Activated T-helper 2 cell treated with anti-CD3 and anti-CD28 coated beads, Interferon-gamma antibody, Interleukin-2, Interleukin-4, amounts not matched to agents 10 μg/mL and 5 μg/mL and 100 μg/mL, durations not matched to agents 14 hours and 24 hours and 36 hours (primary cell): ENCODE data around the gene PDZD2. TPM values are rescaled to one million over a fixed set of nuclear protein-coding genes. Genes with fewer than 3 reads are reported as not detected.
"Not testable (repeated sequence)": the region's sequence is repeated elsewhere in the genome, so short reads cannot be mapped to it uniquely, and the experiment has no call there.

ENCODE experiments used
- DNase-seq: peaks from one replicate; pipeline ENCODE4 v3.0.0; 2021; ENCODE audit warnings: low spot score
- H3K27ac Mint-ChIP-seq: one replicate; pipeline ENCODE4 v1.8.0; 2021; ENCODE audit warnings: mixed read lengths
- H3K27me3 Mint-ChIP-seq: one replicate; pipeline ENCODE4 v1.8.0; 2021; ENCODE audit warnings: low read depth, mixed read lengths
- H3K36me3 Mint-ChIP-seq: one replicate; pipeline ENCODE4 v1.8.0; 2021; ENCODE audit warnings: low read depth, mixed read lengths
- H3K4me1 Mint-ChIP-seq: one replicate; pipeline ENCODE4 v1.8.0; 2021; ENCODE audit warnings: low read depth, mixed read lengths
- H3K4me3 Mint-ChIP-seq: one replicate; pipeline ENCODE4 v1.8.0; 2021; ENCODE audit warnings: low read depth, mild to moderate bottlenecking, moderate library complexity, mixed read lengths
- H3K9me3 Mint-ChIP-seq: one replicate; pipeline ENCODE4 v1.8.0; 2021; ENCODE audit warnings: mixed read lengths
- intact Hi-C: fragments of 100-400 bp; cut with micrococcal nuclease; formaldehyde crosslinking; loops from one replicate; pipeline ENCODE4 v1.15.1; 2023
- total RNA-seq: library from RNA; stranded (reverse); gene quantifications from 2 replicates; pipeline ENCODE4 v1.2.3, GENCODE V29; 2022

The PDZD2 gene
- total RNA-seq, 1 donor from 2014 or later = 0.25 TPM

DNA sequence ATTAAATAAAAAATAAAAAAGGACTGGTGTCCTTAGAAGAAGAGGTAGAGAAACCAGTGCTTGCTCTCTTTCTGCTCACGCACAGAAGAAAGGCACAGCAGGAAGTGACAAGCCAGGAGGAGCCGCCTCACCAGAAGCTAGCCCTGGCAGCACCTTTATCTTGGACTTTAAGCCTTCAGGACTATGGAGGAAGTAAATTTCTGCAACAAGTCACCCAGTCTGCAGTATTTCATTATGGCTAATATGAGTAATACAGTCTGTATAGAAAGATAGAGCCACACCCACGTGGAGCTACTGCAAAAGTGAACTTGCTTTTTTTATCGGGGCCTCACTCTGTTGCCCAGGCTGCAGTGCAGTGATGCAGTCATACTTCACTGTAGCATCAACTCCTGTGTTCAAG is 68.4 kb downstream of the PDZD2 start:
- no peaks in the 10 kb centered on the region for H3K36me3 Mint-ChIP-seq
- intact Hi-C loops = no loop called here
- H3K4me1 Mint-ChIP-seq = no peaks in the 10 kb centered on the region
- H3K4me3 Mint-ChIP-seq = no peak overlapping the region
- H3K27me3 Mint-ChIP-seq = no peaks in the 10 kb centered on the region
- H3K27ac Mint-ChIP-seq = no peak overlapping the region
- H3K9me3 Mint-ChIP-seq = no peaks in the 10 kb centered on the region
- no peak for DNase-seq

DNA sequence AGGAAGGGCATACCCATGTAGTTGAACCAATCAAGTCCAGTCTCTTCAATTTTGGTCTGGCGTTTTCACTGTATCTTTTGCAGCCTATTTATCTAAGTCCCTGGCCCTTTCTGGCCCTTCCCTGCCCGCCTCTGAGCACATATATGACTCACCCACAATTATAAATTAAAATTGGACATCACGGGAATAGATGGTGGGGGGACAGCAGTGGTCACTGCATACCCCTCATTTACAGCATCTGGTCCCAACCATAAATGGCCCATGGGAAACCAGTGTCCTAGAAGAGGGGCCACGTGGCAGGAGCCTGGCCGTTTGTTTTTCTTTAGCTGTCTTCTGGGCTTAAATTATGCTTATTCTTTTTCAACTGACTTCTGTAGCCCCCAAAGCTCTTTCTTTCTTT is 69.2 kb downstream of the PDZD2 start:
- Mint-ChIP-seq H3K4me1 (no peaks in the 10 kb centered on the region), H3K36me3 (no peaks in the 10 kb centered on the region), H3K4me3 (no peak overlapping the region), H3K9me3 (no peaks in the 10 kb centered on the region), H3K27me3 (no peaks in the 10 kb centered on the region), H3K27ac (no peak overlapping the region)
- intact Hi-C loops = no loop called here
- no peak for DNase-seq

DNA sequence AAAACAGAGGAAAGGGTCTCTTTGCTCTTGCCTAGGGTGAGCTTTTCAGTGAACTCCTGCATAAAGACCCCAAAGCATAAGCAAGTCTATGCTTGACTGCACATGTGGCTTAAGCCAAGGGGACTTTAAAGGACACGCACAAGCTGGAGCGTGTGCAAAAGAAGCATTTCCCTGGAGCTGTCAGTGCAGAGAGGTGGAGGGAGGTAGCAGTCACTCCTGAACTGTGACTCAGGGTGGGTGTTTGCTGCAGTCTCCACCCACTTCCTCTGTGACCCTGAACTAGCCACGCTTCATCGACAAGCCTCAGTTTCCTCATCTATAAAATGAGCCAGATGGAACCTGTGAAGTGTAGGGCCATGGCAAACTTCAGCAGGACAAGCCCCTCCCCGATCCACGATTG is 72.4 kb downstream of the PDZD2 start:
- intact Hi-C loops = no loop called here
- Mint-ChIP-seq H3K9me3 (no peaks in the 10 kb centered on the region), H3K4me1 (no peaks in the 10 kb centered on the region), H3K27me3 (no peaks in the 10 kb centered on the region), H3K27ac (no peak overlapping the region), H3K36me3 (no peaks in the 10 kb centered on the region), H3K4me3 (no peak overlapping the region)
- no peak for DNase-seq

DNA sequence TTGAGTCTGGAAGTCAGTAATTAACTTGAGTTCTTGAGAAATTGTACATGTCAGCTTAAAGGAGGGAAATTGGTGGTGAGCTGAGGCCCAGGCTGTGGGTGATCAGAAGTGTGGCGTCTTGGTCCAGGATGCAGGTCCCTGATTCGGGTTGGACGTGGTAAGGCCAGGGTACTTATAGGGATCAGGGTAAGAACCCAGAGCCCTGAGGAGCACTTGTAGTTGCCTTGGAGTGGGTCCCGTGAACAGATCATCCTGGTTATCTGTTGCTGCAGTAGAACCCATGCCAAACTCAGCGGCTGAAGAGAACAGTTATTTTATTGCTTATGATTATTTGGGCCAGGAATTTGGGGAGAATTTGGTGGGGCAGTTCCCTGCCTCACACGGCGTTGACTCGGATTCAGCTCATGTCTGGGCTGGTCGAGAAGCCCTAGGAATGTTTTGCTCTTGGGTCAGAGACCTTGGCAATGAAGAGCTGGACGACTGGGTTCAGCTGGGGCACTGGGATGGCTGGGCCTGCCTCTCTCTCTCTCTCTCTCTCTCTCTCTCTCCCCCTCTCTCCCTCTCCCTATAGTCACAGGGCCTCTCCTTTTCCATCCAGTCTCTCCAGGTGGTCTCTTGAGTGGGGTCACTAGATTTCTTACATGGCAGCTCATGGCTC is 73.1 kb downstream of the PDZD2 start:
- no peaks in the 10 kb centered on the region for H3K9me3 Mint-ChIP-seq
- H3K4me3 Mint-ChIP-seq = no peak overlapping the region
- no peak for DNase-seq
- H3K27ac Mint-ChIP-seq = no peak overlapping the region
- no peaks in the 10 kb centered on the region for H3K36me3 Mint-ChIP-seq
- intact Hi-C loops = no loop called here
- H3K27me3 Mint-ChIP-seq = no peaks in the 10 kb centered on the region
- H3K4me1 Mint-ChIP-seq = no peaks in the 10 kb centered on the region

DNA sequence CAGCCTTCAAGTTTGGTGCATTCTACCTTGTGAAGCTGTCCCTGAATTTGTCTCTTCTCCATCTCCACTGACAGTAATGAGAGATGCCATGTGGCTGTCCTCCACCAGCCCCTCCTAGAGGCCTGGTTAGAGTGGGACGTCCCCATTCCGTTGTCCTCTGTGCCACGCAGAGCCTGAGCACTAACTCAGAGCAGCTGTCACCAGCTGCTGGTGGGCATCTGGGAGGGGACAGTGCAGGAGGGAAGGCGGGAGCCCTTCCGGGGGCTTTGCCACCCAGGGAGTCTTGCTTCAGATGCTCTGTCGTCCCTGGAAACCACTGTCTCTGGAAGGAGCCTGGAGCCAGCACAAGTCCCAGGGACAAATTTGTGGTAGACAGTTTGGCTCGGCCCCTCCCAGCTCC is 78.6 kb downstream of the PDZD2 start:
- H3K27me3 Mint-ChIP-seq = no peaks in the 10 kb centered on the region
- DNase-seq = no peak
- H3K4me1 Mint-ChIP-seq = no peaks in the 10 kb centered on the region
- H3K9me3 Mint-ChIP-seq = no peaks in the 10 kb centered on the region
- H3K4me3 Mint-ChIP-seq = no peak overlapping the region
- H3K36me3 Mint-ChIP-seq = no peaks in the 10 kb centered on the region
- no peak overlapping the region for H3K27ac Mint-ChIP-seq
- intact Hi-C loops = no loop called here

DNA sequence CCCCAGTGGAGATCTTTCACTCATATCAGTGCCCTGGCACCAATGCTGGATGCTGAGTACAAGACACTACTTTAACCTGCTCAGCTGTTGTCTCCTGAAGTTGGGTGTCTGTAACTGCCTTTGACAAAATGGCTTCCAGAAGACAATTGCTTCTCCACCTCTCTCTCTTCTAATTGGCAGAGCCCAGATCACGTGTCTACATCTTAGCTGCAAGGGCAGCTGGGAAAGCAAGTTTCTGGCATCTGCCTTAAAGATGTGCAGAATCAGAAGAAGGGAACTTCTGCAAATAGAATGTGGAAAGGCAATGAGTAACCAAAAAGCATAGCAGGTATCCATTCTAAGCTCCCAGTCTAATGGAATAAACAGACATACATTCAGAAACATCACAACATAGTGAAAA is 81.1 kb downstream of the PDZD2 start:
- Mint-ChIP-seq H3K4me1 (no peaks in the 10 kb centered on the region), H3K4me3 (no peak overlapping the region), H3K9me3 (no peaks in the 10 kb centered on the region), H3K36me3 (no peaks in the 10 kb centered on the region), H3K27ac (no peak overlapping the region), H3K27me3 (no peaks in the 10 kb centered on the region)
- intact Hi-C loops = no loop called here
- no peak for DNase-seq

DNA sequence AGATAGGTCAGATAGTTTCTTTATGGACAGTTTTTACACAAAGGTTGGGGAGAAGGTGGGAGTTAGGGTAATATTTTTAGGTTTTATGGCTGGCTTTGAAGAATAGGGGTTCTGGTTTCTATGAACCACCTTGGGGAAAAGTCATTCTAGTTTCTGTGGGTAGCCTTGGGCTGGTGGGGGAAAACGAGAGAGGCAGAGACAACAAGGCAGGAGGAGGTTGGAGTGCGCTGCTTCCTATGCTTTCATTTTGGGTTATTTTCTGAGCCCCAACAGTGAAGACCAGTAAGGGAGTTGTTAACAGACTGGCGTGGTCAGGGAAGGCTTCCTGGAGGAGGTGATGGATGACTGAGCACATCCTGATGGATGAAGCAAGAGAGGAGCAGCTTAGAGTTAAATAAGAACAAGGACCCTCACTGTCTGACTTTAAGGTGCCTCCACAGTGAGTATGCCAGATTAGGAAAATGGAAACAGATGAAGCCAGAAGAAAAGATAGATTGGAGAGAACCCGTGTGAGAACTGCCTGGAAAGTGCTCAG is 81.9 kb downstream of the PDZD2 start:
- Mint-ChIP-seq H3K36me3 (no peaks in the 10 kb centered on the region), H3K4me1 (no peaks in the 10 kb centered on the region), H3K9me3 (no peaks in the 10 kb centered on the region), H3K4me3 (no peak overlapping the region), H3K27me3 (no peaks in the 10 kb centered on the region), H3K27ac (no peak overlapping the region)
- intact Hi-C loops = no loop called here
- DNase-seq = no peak

DNA sequence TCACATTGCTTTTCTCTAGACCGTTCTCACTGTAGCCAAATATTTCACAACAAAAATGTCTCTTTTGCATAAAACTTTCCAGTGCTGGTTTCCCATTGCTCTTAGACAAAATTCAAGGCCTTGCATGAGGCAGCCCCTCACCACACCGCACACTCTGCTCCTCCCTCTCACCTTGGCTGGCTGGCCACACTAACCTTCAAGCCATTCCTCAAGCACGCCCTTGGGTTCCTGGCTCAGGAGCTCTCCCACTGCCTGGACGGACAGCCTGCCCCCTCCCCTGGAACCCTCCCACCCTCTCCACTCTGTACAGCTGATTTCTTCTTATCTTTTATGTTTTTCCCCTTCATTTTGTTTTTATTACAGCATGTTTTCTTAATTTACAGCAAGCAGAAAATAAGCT is 83.2 kb downstream of the PDZD2 start:
- intact Hi-C loops = no loop called here
- H3K36me3 Mint-ChIP-seq = no peaks in the 10 kb centered on the region
- no peak overlapping the region for H3K27ac Mint-ChIP-seq
- no peaks in the 10 kb centered on the region for H3K9me3 Mint-ChIP-seq
- H3K27me3 Mint-ChIP-seq = no peaks in the 10 kb centered on the region
- no peaks in the 10 kb centered on the region for H3K4me1 Mint-ChIP-seq
- no peak for DNase-seq
- H3K4me3 Mint-ChIP-seq = no peak overlapping the region

DNA sequence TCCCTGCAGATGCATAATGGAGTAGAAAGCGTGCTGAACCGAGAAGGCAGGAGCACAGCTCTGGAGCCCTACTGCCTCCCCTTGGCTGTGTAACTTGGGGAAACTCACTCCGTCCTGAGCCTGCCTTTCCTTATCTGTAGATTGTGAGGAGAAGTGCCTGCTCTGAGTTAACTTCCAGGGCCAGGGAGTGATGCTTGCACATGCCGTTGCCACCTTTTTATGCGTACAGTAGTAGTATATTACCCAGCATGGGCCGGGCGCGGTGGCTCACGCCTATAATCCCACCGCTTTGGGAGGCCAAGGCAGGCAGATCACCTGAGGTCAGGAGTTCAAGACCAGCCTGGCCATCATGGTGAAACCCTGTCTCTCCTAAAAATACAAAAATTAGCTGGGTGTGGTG is 87.1 kb downstream of the PDZD2 start:
- Mint-ChIP-seq H3K4me3 (no peak overlapping the region), H3K27ac (no peak overlapping the region), H3K9me3 (no peaks in the 10 kb centered on the region), H3K4me1 (no peaks in the 10 kb centered on the region), H3K36me3 (no peaks in the 10 kb centered on the region), H3K27me3 (no peaks in the 10 kb centered on the region)
- DNase-seq = no peak
- intact Hi-C loops = no loop called here

DNA sequence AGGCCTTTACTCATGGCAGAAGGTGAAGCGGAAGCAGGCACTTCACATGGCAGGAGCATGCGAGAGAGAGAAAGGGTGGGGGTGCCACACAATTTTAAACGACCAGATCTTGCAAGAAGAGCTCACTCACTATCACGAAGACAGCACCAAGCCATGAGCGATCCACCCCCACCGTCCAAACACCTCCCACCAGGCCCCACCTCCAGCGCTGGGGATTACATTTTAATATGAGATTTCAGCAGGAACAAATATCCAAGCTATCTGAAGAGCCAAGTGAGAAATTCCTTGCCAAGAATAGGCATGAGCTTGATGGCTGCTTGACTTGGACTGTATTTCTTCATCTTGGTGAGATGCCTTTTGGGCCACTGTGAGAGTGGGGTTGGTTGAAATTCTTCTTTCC is 88.0 kb downstream of the PDZD2 start:
- no peaks in the 10 kb centered on the region for H3K36me3 Mint-ChIP-seq
- H3K27ac Mint-ChIP-seq = no peak overlapping the region
- DNase-seq = no peak
- H3K27me3 Mint-ChIP-seq = no peaks in the 10 kb centered on the region
- intact Hi-C loops = no loop called here
- no peaks in the 10 kb centered on the region for H3K9me3 Mint-ChIP-seq
- no peaks in the 10 kb centered on the region for H3K4me1 Mint-ChIP-seq
- no peak overlapping the region for H3K4me3 Mint-ChIP-seq

DNA sequence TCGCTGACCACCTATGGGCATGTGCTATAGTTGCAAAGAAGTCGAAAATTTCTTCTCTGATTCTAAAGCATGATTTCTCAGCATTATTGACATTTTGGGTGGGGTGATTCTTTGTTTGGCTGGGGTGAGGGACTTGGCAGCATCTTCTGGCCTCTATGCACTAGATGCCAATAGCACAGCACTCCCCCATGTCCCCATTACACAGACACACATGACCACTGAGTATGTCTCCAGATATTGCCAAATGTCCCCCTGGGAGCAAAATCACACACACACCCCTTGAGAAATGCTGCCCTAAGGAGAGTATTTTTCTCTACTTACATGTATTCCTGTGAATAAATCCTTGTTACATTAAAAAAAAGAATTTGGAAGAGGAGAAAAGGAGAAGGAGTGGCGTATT is 89.1 kb downstream of the PDZD2 start:
- Mint-ChIP-seq H3K4me3 (no peak overlapping the region), H3K36me3 (no peaks in the 10 kb centered on the region), H3K9me3 (no peaks in the 10 kb centered on the region), H3K27me3 (no peaks in the 10 kb centered on the region), H3K27ac (no peak overlapping the region), H3K4me1 (no peaks in the 10 kb centered on the region)
- intact Hi-C loops = no loop called here
- no peak for DNase-seq

DNA sequence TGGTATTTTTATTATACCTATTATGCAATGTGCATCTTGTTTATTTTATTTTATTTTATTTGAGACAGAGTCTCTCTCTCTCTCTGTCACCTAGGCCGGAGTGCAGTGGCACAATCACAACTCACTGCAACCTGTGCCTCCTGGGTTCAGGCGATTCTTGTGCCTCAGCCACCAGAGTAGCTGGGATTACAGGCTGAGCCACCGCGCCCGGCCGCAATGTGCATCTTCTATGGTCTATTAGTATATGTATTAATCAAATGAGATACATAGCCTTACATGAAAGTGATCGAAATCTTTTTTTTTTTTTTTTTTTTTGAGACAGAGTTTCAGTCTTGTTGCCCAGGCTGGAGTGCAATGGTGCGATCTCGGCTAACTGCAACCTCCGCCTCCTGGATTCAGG is 89.9 kb downstream of the PDZD2 start:
- H3K36me3 Mint-ChIP-seq, H3K9me3 Mint-ChIP-seq, H3K27ac Mint-ChIP-seq, DNase-seq, H3K27me3 Mint-ChIP-seq, H3K4me1 Mint-ChIP-seq, H3K4me3 Mint-ChIP-seq, intact Hi-C loops: not testable (repeated sequence)

DNA sequence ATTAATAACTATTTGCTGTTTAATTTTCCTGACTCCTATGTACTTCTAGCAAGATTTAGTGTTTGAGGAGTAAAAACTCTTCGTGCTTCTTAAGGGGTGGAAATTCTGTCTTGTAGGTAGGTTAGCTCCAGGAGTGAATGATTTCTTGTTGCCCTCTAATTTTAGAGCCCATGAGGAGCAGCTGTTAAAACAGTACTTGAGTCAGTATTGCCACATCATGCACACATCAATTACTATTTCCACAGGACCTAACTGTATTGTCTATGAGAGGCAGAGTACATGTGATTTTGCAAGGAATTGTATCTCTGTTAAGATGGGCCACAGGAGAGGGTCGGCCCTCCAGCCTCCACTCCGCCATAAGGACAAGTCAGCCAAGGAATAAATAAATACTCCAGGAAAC is 91.2 kb downstream of the PDZD2 start:
- no peaks in the 10 kb centered on the region for H3K27me3 Mint-ChIP-seq
- H3K27ac Mint-ChIP-seq = no peak overlapping the region
- no peaks in the 10 kb centered on the region for H3K4me1 Mint-ChIP-seq
- no peak for DNase-seq
- H3K9me3 Mint-ChIP-seq = no peaks in the 10 kb centered on the region
- intact Hi-C loops = no loop called here
- no peaks in the 10 kb centered on the region for H3K36me3 Mint-ChIP-seq
- no peak overlapping the region for H3K4me3 Mint-ChIP-seq

DNA sequence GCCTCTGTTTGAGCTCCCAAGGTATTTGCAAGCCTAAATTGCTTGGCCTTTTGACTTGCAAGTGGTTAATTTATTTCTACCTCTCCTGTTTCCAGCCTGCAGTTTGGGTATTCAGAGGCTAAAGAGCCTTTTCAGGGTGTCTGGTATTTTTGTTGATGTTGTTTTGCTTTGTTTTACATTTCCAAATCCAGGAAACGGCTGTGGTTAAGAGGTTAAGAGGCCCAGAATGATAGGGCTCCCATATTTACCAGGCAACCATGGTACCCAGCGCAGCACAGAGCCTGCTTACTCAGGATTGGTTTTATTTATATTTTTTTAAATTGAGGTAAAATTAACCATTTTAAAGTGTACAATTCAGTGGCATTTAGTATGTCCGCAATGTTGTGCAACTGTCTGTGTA is 92.1 kb downstream of the PDZD2 start:
- Mint-ChIP-seq H3K9me3 (no peaks in the 10 kb centered on the region), H3K4me3 (no peak overlapping the region), H3K4me1 (no peaks in the 10 kb centered on the region), H3K27me3 (no peaks in the 10 kb centered on the region), H3K36me3 (no peaks in the 10 kb centered on the region), H3K27ac (no peak overlapping the region)
- intact Hi-C loops = no loop called here
- DNase-seq = no peak
